Right lobe of liver (tissue), 6 donors: ENCODE results near the gene CDKAL1. TPM values are rescaled to one million over a fixed set of nuclear protein-coding genes. Genes with fewer than 3 reads are reported as not detected.

ENCODE experiments used
- ATAC-seq, 4 donors: fragments of 200-7000 bp; cut with Tn5 transposase; one replicate each; pipeline ENCODE4 v1.9.1; 2020; ENCODE audit warnings: mild to moderate bottlenecking in 4 of 4, moderate library complexity in 4 of 4
- DNase-seq, 3 donors: peaks; one replicate each; pipeline ENCODE4 v3.0.0-alpha.2; 2020
- H3K27ac ChIP-seq, 3 donors: fragments of 200-600 bp; one replicate each; pipeline ENCODE4 v1.8.0; 2022
- H3K27me3 ChIP-seq, 2 donors: fragments of 200-600 bp; one replicate each; pipeline ENCODE4 v1.8.0; 2022
- H3K36me3 ChIP-seq, 4 donors: fragments of 200-600 bp; sonication (generic) in 1 of 4; one replicate each; pipeline versions ENCODE4 v1.5.1 to v1.8.0; 2017 to 2022; ENCODE audit warnings: control low read depth in 1 of 4
- H3K4me1 ChIP-seq, 4 donors: fragments of 200-600 bp; sonication (generic) in 1 of 4; one replicate each; pipeline versions ENCODE4 v1.5.1 to v1.8.0; 2017 to 2022; ENCODE audit warnings: control low read depth in 1 of 4
- H3K4me3 ChIP-seq, 3 donors: fragments of 200-600 bp; one replicate each; pipeline ENCODE4 v1.8.0; 2022
- H3K9me3 ChIP-seq, 4 donors: fragments of 200-600 bp; sonication (generic) in 1 of 4; one replicate each; pipeline versions ENCODE4 v1.5.1 to v1.8.0; 2017 to 2022; ENCODE audit warnings: control low read depth in 1 of 4
- POLR2A ChIP-seq: fragments of 450-650 bp; IDR thresholded peaks from one replicate; pipeline ENCODE4 v1.6.1; 2017; ENCODE audit warnings: antibody characterized with exemption, mild to moderate bottlenecking
- WGBS: methylation state at CpG from one replicate; pipeline ENCODE4 v1.1.6; 2018; ENCODE audit warnings: low coverage, low lambda C conversion rate; ENCODE audit not compliant: insufficient coverage; ENCODE audit errors: missing lambda C conversion rate; 5-methylcytosine and 5-hydroxymethylcytosine counted together
- intact Hi-C, 2 donors: fragments of 100-400 bp; cut with DNase I; formaldehyde crosslinking; loops; one replicate each; pipeline versions ENCODE4 v1.11.2 to v1.14.1; 2022
- total RNA-seq, 6 experiments: library from RNA; depleted of rRNA in 2 of 6; stranded (reverse); fragments of >200 nt in 2 of 6; fragmentation: NEBNext Ultra II Directional in 3 of 6; extraction: Animal tissue kit (Norgen Biotek cat#: 25700) in 3 of 6; gene quantifications; one replicate each; pipeline versions ENCODE4 v1.1.0 to v1.2.4, GENCODE V29; 2016 to 2023
- TF ChIP-seq, protein P1 (sequence below), 4 donors: fragments of 200-600 bp in 3 of 4; fragments of 450-650 bp in 1 of 4; IDR thresholded peaks; one replicate each; pipeline versions ENCODE4 v1.5.1 to v1.8.0; 2016 to 2022; ENCODE audit warnings: antibody characterized with exemption in 4 of 4, mild to moderate bottlenecking in 2 of 4
- donor health status: DM: no; HTN: yes; CAD: no.
- donor health status: DM: no; HTN: no; CAD: no.
- donor health status: DM: no; HTN: no; CAD: no.
- donor health status: DM: no; HTN: yes; CAD: no.
- donor health status: DM: no; HTN: yes; CAD: no.

Gene CDKAL1
- total RNA-seq, 6 experiments from 2014 or later: 4.5 to 7.0 (median 6.2) TPM

GRCh38 chr6:20805021-20805420 lies 270.8 kb downstream of the CDKAL1 start:
- H3K9me3 ChIP-seq: peaks cover 0 to 10% (median 0%) of the 10 kb centered on the region in 4 donors
- WGBS: 86% methylated on average over 1 of the region's 1 CpG
- TF ChIP-seq, protein P1, sequence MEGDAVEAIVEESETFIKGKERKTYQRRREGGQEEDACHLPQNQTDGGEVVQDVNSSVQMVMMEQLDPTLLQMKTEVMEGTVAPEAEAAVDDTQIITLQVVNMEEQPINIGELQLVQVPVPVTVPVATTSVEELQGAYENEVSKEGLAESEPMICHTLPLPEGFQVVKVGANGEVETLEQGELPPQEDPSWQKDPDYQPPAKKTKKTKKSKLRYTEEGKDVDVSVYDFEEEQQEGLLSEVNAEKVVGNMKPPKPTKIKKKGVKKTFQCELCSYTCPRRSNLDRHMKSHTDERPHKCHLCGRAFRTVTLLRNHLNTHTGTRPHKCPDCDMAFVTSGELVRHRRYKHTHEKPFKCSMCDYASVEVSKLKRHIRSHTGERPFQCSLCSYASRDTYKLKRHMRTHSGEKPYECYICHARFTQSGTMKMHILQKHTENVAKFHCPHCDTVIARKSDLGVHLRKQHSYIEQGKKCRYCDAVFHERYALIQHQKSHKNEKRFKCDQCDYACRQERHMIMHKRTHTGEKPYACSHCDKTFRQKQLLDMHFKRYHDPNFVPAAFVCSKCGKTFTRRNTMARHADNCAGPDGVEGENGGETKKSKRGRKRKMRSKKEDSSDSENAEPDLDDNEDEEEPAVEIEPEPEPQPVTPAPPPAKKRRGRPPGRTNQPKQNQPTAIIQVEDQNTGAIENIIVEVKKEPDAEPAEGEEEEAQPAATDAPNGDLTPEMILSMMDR (IDR thresholded peaks at IDR 0.05): no peak
- no peak for TF ChIP-seq POLR2A
- no peaks in the 10 kb centered on the region for H3K36me3 ChIP-seq
- H3K27me3 ChIP-seq: no peaks in the 10 kb centered on the region
- no peak overlapping the region for H3K4me3 ChIP-seq
- intact Hi-C loops: no loop called here
- DNase-seq (no peak), ATAC-seq (no peak)
- H3K4me1 ChIP-seq: no peaks in the 10 kb centered on the region
- H3K27ac ChIP-seq: no peak overlapping the region

GRCh38 chr6:20806669-20807068 lies 272.4 kb downstream of the CDKAL1 start:
- no peak overlapping the region for H3K27ac ChIP-seq
- DNase-seq (no peak), ATAC-seq (no peak)
- no peaks in the 10 kb centered on the region for H3K27me3 ChIP-seq
- H3K9me3 ChIP-seq: peaks cover 0 to 10% (median 0%) of the 10 kb centered on the region in 4 donors
- TF ChIP-seq, protein P1 (IDR thresholded peaks at IDR 0.05): no peak
- TF ChIP-seq POLR2A: no peak
- H3K4me1 ChIP-seq: no peaks in the 10 kb centered on the region
- WGBS: 90% methylated on average over 3 of the region's 3 CpGs
- no peaks in the 10 kb centered on the region for H3K36me3 ChIP-seq
- intact Hi-C loops: no loop called here
- no peak overlapping the region for H3K4me3 ChIP-seq

DNA sequence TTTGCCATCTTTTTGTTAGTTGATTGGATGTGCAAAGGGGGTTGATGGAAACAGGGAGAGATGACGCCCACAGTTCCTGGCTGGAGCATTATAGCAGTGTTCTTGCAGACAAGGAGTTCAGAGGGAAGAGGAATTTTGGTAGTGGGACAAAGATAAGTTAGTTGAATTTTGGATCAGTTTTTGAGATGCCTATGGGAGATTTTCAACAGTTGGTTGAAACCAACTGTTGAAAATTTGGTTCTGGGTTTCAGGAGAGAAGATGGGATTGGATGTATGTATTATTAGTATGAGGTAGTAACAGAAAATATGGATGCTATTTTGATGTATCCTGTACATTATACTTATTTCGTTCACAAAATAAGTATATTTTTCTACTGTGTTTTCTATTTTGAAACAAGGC lies 274.2 kb downstream of the CDKAL1 start:
- Histone ChIP-seq H3K9me3 (peaks cover 0 to 10% (median 0%) of the 10 kb centered on the region in 4 donors), H3K36me3 (no peaks in the 10 kb centered on the region), H3K27ac (no peak overlapping the region), H3K4me1 (no peaks in the 10 kb centered on the region), H3K4me3 (no peak overlapping the region), H3K27me3 (no peaks in the 10 kb centered on the region)
- 80% methylated on average over 2 of the region's 2 CpGs for WGBS
- ATAC-seq (no peak), DNase-seq (no peak)
- no peak for TF ChIP-seq POLR2A
- TF ChIP-seq, protein P1 (IDR thresholded peaks at IDR 0.05): no peak
- intact Hi-C loops: no loop called here

DNA sequence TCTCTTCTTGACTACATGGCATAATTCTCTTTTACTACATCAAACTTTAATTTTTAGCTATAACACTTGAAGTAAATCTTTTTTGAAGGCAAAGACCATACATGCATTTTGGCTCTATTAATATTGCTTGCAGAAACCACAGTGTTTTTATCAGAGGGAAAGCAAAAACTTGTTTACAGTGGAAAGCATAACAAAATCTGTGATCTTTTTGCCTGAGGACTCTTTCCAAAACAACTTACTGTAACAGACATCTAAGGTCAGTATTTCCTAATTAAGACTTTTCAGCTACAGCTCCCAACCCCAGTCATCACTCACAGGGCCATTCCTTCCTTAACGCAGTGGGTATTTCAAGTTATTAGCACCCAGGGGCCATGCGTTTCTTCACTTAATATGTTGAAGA lies 274.7 kb downstream of the CDKAL1 start:
- no peak for TF ChIP-seq POLR2A
- TF ChIP-seq, protein P1 (IDR thresholded peaks at IDR 0.05): no peak
- no peaks in the 10 kb centered on the region for H3K27me3 ChIP-seq
- DNase-seq: no peak
- ATAC-seq: no peak
- 75% methylated on average over 2 of the region's 2 CpGs for WGBS
- no peak overlapping the region for H3K27ac ChIP-seq
- H3K36me3 ChIP-seq: no peaks in the 10 kb centered on the region
- H3K4me1 ChIP-seq: no peaks in the 10 kb centered on the region
- intact Hi-C loops: no loop called here
- H3K9me3 ChIP-seq: peaks cover 0 to 10% (median 0%) of the 10 kb centered on the region in 4 donors
- H3K4me3 ChIP-seq: no peak overlapping the region

DNA sequence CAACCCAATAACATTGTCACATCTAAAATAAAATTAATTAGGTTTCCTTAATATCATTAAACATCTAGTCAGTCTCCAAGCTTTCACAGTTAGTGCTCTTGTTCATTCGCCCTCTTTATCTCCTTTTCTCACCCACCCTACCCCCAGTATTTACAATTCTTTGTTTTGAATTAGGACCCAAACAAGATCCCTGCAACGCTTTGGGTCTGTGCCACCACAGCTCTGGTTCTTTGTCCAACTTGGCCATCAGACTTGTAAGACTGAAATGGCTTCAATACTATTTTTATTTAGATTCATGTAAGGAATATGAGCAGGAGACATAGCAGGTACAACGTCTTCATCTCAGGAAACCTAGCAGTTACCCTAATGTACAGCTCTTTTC lies 276.5 kb downstream of the CDKAL1 start:
- intact Hi-C loops: no loop called here
- peaks cover 0 to 10% (median 0%) of the 10 kb centered on the region in 4 donors for H3K9me3 ChIP-seq
- H3K36me3 ChIP-seq: no peaks in the 10 kb centered on the region
- ATAC-seq (no peak), DNase-seq (no peak)
- H3K27me3 ChIP-seq: no peaks in the 10 kb centered on the region
- no peak for TF ChIP-seq POLR2A
- TF ChIP-seq, protein P1 (IDR thresholded peaks at IDR 0.05): no peak
- no peaks in the 10 kb centered on the region for H3K4me1 ChIP-seq
- no peak overlapping the region for H3K4me3 ChIP-seq
- 61% methylated on average over 3 of the region's 3 CpGs for WGBS
- no peak overlapping the region for H3K27ac ChIP-seq
